HG02763 (cell line): ENCODE measurements around the gene TBL3.

Source experiments
- ATAC-seq: cut with Tn5 transposase; IDR thresholded peaks from one replicate; pipeline ENCODE4 v1.9.1; 2021; ENCODE audit warnings: mild to moderate bottlenecking, moderate library complexity; ENCODE audit not compliant: unreplicated experiment

Gene TBL3

GRCh38 chr16:1963806-1964505 is 7.9 kb upstream of the TBL3 start:
- ATAC-seq = peak; percentile 7

GRCh38 chr16:1964506-1965395 is 7.1 kb upstream of the TBL3 start, which contains the start of gene RPS2:
Gene RPS2, minus strand, starts transcription at chr16:1964826. Its CDS starts 201 bp downstream, at chr16:1964625.
- ATAC-seq = peak; percentile 73

- ATAC-seq = no peak
Measured at GRCh38 chr16:1965396-1966001, 6.4 kb upstream of the TBL3 start.

- no peak for ATAC-seq
Measured at GRCh38 chr16:1966460-1966859, 5.4 kb upstream of the TBL3 start, which contains the start of gene RNF151. Gene RNF151, plus strand, starts transcription at chr16:1966856. Its CDS starts 26 bp downstream, at chr16:1966882.

GRCh38 chr16:1968146-1968953 is 3.5 kb upstream of the TBL3 start:
- ATAC-seq = no peak

GRCh38 chr16:1972490-1972877 is 631 bp downstream of the TBL3 start:
- peak; percentile 2 for ATAC-seq

GRCh38 chr16:1973461-1974156 is 1.8 kb downstream of the TBL3 start:
- ATAC-seq = no peak

- no peak for ATAC-seq
Measured at GRCh38 chr16:1974157-1975070, 2.6 kb downstream of the TBL3 start.

- no peak for ATAC-seq
Measured at GRCh38 chr16:1975432-1976215, 3.8 kb downstream of the TBL3 start.

- ATAC-seq = no peak
Measured at GRCh38 chr16:1976216-1976520, 4.3 kb downstream of the TBL3 start.

- ATAC-seq = no peak
Measured at GRCh38 chr16:1976951-1977874, 5.4 kb downstream of the TBL3 start.

GRCh38 chr16:1977875-1978268 is 6.0 kb downstream of the TBL3 start:
- ATAC-seq = no peak

- no peak for ATAC-seq
Measured at GRCh38 chr16:1978476-1979120, 6.7 kb downstream of the TBL3 start.

GRCh38 chr16:1979271-1980029 is 7.6 kb downstream of the TBL3 start:
- no peak for ATAC-seq

- no peak for ATAC-seq
Measured at GRCh38 chr16:1980030-1980769, 8.3 kb downstream of the TBL3 start.

GRCh38 chr16:1980770-1981087 is 8.9 kb downstream of the TBL3 start:
- no peak for ATAC-seq
